Adrenal gland (tissue), 12 donors: ENCODE measurements around the gene KLK6. TPM values are rescaled to one million over a fixed set of nuclear protein-coding genes. Genes with fewer than 3 reads are reported as not detected.

Experiments
- DNase-seq, 7 donors: peaks; one replicate each; pipeline ENCODE4 v3.0.0-alpha.2; 2019 to 2020
- H3K27ac ChIP-seq, 5 donors: fragments of 200-600 bp; sonication (generic) in 4 of 5; 1 replicate in 3 of 5; 2 replicates in 2 of 5; pipeline versions ENCODE4 v1.5.1 to v1.8.0; 2016 to 2020; ENCODE audit warnings: mild to moderate bottlenecking in 1 of 5
- H3K27me3 ChIP-seq: fragments of 200-600 bp; 2 replicates; pipeline ENCODE4 v1.8.0; 2021
- H3K36me3 ChIP-seq, 2 donors: fragments of 200-600 bp; replicated peaks in 1 of 2; 1 replicate in 1 of 2; 2 replicates in 1 of 2; pipeline versions ENCODE4 v1.5.1 to v1.8.0; 2018 to 2022
- H3K4me1 ChIP-seq, 2 donors: fragments of 200-600 bp; replicated peaks in 1 of 2; 1 replicate in 1 of 2; 2 replicates in 1 of 2; pipeline versions ENCODE4 v1.5.1 to v1.8.0; 2018 to 2021
- H3K4me3 ChIP-seq, 4 donors: fragments of 200-600 bp; sonication (generic) in 3 of 4; one replicate each; pipeline ENCODE4 v1.5.1; 2016 to 2018
- H3K9me3 ChIP-seq, 3 donors: fragments of 200-600 bp; sonication (generic) in 1 of 3; replicated peaks in 1 of 3; 1 replicate in 2 of 3; 2 replicates in 1 of 3; pipeline versions ENCODE4 v1.5.1 to v1.8.0; 2016 to 2021
- POLR2A ChIP-seq, 2 donors: fragments of 450-650 bp; IDR thresholded peaks; one replicate each; pipeline ENCODE4 v1.6.1; 2017; ENCODE audit warnings: antibody characterized with exemption in 2 of 2, mild to moderate bottlenecking in 2 of 2, moderate library complexity in 1 of 2
- WGBS, 4 donors: extraction: QIAGEN DNeasy Blood & Tissue Kit in 2 of 4; methylation state at CpG; one replicate each; pipeline versions ENCODE4 v1.1.5 to v1.1.7; 2013 to 2017; 5-methylcytosine and 5-hydroxymethylcytosine counted together
- intact Hi-C, 2 donors: fragments of 100-400 bp; cut with DNase I; formaldehyde crosslinking; loops; one replicate each; pipeline versions ENCODE4 v1.14.1 to v1.15.0; 2022 to 2023
- polyA plus RNA-seq, 3 donors: library from polyadenylated mRNA; stranded (reverse); fragments of 200-250 nt in 2 of 3; fragments of 350-450 nt in 1 of 3; fragmentation: Illumina TruSeq in 1 of 3; extraction: RNeasy Lipid Tissue Mini Kit (QIAGEN cat#74804) in 1 of 3; gene quantifications; one replicate each; pipeline ENCODE4 v1.2.3, GENCODE V29; 2013 to 2014
- total RNA-seq, 9 donors: library from RNA; depleted of rRNA in 4 of 9; stranded (reverse); fragments of >200 nt in 4 of 9; fragments of 120-200 nt in 1 of 9; fragmentation: NEBNext Ultra II Directional in 1 of 9; extraction: Animal tissue kit (Norgen Biotek cat#: 25700) in 1 of 9; gene quantifications; one replicate each; pipeline versions ENCODE4 v1.1.0 to v1.2.4, GENCODE V29; 2013 to 2023
- TF ChIP-seq, protein P1 (sequence below), 6 experiments: fragments of 450-650 bp in 4 of 6; fragments of 200-600 bp in 2 of 6; sonication (generic) in 1 of 6; IDR thresholded peaks; 1 replicate in 5 of 6; 2 replicates in 1 of 6; pipeline versions ENCODE4 v1.5.1 to v1.8.0; 2016 to 2021; ENCODE audit warnings: antibody characterized with exemption in 6 of 6, mild to moderate bottlenecking in 2 of 6, moderate library complexity in 1 of 6
- donor health status: healthy with polysubstance abuse.
- donor health status: Bipolar disorder and iron deficiency.
- donor health status: DM: yes; HTN: yes; CAD: no.
- donor health status: DM: no; HTN: no; CAD: no.
- donor health status: DM: no; HTN: no; CAD: no.
- donor health status: DM: yes; HTN: yes; CAD: no.

Gene KLK6
- total and polyA plus RNA-seq, 12 donors: not detected

DNA sequence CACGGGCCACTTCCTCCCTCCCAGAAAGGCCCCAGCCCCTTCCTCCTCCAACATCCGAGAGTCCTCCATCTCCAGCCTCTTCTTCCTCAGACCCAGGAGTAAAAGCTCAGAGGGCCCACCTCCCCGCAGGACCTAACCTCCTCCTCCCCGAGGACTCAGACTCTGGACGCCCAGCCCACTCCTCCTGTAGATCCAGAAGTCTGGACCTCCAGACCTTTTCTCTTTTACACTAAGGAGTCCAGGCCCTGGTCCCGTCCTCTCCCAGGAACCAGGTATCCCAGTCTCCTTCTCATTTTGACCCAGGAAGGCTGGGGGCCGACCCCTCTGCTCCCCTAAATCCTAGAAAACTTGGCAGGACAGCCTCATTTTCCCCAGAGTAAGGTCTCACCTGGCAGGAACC, 33.9 kb upstream of the KLK6 start:
- H3K36me3 ChIP-seq: no peaks in the 10 kb centered on the region
- H3K27me3 ChIP-seq: peaks cover 28% of the 10 kb centered on the region
- no peak overlapping the region for H3K27ac ChIP-seq
- no peak overlapping the region for H3K4me3 ChIP-seq
- 69 to 84% (median 74%) methylated on average over 6 to 7 of the region's 7 CpGs for WGBS, 4 donors
- intact Hi-C loops: no loop called here
- DNase-seq: no peak
- no peaks in the 10 kb centered on the region for H3K4me1 ChIP-seq
- TF ChIP-seq, protein P1, sequence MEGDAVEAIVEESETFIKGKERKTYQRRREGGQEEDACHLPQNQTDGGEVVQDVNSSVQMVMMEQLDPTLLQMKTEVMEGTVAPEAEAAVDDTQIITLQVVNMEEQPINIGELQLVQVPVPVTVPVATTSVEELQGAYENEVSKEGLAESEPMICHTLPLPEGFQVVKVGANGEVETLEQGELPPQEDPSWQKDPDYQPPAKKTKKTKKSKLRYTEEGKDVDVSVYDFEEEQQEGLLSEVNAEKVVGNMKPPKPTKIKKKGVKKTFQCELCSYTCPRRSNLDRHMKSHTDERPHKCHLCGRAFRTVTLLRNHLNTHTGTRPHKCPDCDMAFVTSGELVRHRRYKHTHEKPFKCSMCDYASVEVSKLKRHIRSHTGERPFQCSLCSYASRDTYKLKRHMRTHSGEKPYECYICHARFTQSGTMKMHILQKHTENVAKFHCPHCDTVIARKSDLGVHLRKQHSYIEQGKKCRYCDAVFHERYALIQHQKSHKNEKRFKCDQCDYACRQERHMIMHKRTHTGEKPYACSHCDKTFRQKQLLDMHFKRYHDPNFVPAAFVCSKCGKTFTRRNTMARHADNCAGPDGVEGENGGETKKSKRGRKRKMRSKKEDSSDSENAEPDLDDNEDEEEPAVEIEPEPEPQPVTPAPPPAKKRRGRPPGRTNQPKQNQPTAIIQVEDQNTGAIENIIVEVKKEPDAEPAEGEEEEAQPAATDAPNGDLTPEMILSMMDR (IDR thresholded peaks at IDR 0.05): no peak
- no peak for TF ChIP-seq POLR2A (IDR thresholded peaks at IDR 0.05)
- H3K9me3 ChIP-seq: no peaks in the 10 kb centered on the region

DNA sequence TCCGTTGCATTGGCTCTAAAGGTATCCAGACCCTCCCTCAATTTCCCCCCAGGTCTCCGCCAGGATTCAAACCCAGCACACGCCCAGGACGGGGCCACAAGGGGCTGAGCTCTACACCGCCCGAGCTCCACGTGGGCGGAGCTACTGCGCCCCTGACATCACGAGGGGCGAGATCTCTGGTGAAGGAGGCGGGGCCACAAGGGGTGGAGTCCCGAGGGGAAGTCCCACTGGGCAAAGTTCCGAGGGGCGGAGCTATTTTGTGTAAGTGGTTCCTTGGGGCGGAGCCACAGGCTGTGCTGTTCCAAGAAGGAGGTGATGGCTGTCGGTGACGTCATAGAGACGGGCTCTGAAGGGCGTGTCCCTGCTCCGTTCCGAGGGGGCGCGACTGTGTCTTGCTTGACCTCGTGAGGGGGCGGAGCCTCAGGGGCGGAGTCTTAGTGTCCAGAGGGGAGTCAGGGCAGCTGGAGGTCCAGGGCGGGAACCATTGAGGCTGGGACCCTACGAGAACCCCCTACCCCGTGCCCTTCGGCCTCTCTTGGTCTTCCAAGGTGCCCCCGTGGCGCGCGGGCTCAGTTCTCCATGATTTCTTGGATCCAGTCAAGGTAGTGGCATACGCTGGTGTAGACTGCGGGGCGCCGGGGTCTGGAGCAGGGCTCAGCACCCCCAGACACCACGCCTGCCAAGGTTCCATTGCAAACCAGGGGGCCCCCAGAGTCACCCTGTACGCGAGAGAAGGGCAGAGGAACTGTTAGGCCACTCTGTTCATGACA, 33.3 kb upstream of the KLK6 start:
- H3K27me3 ChIP-seq: peaks cover 28% of the 10 kb centered on the region
- H3K36me3 ChIP-seq: no peaks in the 10 kb centered on the region
- DNase-seq: no peak
- H3K27ac ChIP-seq: no peak overlapping the region
- H3K4me1 ChIP-seq: no peaks in the 10 kb centered on the region
- no peaks in the 10 kb centered on the region for H3K9me3 ChIP-seq
- WGBS, 4 donors: 38 to 61% (median 57%) methylated on average over 12 to 42 of the region's 42 CpGs
- TF ChIP-seq POLR2A (IDR thresholded peaks at IDR 0.05): no peak
- TF ChIP-seq, protein P1 (IDR thresholded peaks at IDR 0.05): no peak
- H3K4me3 ChIP-seq: no peak overlapping the region
- intact Hi-C loops: no loop called here

DNA sequence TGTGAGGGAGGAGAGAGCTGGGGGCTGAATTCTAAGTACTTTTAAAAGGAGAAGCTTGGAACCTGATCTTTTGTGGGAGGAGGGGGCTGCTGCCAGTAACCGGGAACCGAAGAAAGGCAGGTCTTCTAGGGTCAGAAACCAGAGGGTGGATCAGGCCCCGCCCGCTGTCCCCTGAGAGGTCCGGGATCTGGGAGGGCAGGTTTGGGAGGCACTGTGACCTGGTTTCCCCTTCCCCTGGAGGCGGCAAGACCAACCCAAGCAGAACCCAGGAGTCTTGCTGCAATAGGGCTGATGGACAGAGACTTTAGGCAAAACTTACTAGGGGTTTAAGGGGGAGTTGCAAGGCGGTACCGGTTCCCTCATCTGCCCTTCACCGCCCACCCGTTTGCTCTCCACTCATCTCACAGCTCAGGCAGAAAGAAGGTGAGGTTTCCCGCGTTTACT, 32.7 kb upstream of the KLK6 start:
- 24 to 43% (median 38%) methylated on average over 12 of the region's 12 CpGs for WGBS, 4 donors
- peaks cover 28% of the 10 kb centered on the region for H3K27me3 ChIP-seq

DNA sequence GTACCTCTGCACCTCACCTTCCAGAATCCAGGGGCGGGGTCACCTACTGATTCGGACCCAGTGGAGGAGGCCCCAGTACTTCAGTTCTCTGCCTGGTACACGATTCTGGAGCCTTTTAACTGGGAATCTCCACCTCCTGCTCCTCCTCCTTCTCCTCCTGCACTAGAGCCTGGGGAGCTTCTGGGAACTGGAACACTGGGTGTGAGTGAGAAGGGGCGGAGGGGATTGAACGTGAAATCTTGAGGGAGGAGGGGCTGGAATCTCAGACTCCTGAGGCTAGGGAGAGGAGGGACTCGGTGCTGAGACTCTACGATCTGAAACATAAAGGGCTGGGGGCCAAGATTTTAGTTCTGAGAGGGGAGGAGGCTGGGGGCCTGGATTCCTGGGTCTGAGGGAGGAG, 32.1 kb upstream of the KLK6 start, which contains the start of gene KLK8:
TSS of gene KLK8 (minus strand) at position 90 of the 400 bp plus-strand sequence. CDS start 437 bp downstream, outside the sequence.
- H3K27me3 ChIP-seq: peaks cover 24% of the 10 kb centered on the region
- no peaks in the 10 kb centered on the region for H3K9me3 ChIP-seq
- WGBS, 4 donors: 25 to 34% (median 27%) methylated on average over 6 to 7 of the region's 7 CpGs
- H3K4me3 ChIP-seq: no peak within 1 kb of the TSS
- no peak for TF ChIP-seq POLR2A (IDR thresholded peaks at IDR 0.05)
- TF ChIP-seq, protein P1 (IDR thresholded peaks at IDR 0.05): no peak
- no peaks in the 10 kb centered on the region for H3K36me3 ChIP-seq
- H3K4me1 ChIP-seq: no peaks in the 10 kb centered on the region
- no peak within 1 kb of the TSS for H3K27ac ChIP-seq
- intact Hi-C loops: no loop called here
- DNase-seq: no peak

More for the DNA sequence above, 32.7 kb upstream of the KLK6 start:
- no peak for DNase-seq
- TF ChIP-seq, protein P1 (IDR thresholded peaks at IDR 0.05): no peak
- no peak for TF ChIP-seq POLR2A (IDR thresholded peaks at IDR 0.05)
- Histone ChIP-seq H3K9me3 (no peaks in the 10 kb centered on the region), H3K4me3 (no peak overlapping the region), H3K27ac (no peak overlapping the region), H3K36me3 (no peaks in the 10 kb centered on the region), H3K4me1 (no peaks in the 10 kb centered on the region)
- intact Hi-C loops: no loop called here
